ENCODE results near the gene PPT1.

GRCh38 chr1:40132383-40133311 lies 35.6 kb upstream of the PPT1 start:
- TF ChIP-seq POLR2A (IDR thresholded peaks at IDR 0.05; ENCODE audit: low read depth, low read length) (no peak), SMC3 (IDR thresholded peaks at IDR 0.05; ENCODE audit: low read depth, low read length) (no peak), BHLHE40 (IDR thresholded peaks at IDR 0.05; ENCODE audit: low read depth, low read length) (no peak), CTCF (conservative IDR thresholded peaks at IDR 0.05; ENCODE audit: low read depth, low read length) (no peak)
